H9 (cell line): ENCODE data around the gene KIF26A. TPM values are rescaled to one million over a fixed set of nuclear protein-coding genes. Genes with fewer than 3 reads are reported as not detected.
A peak's percentile ranks its signal among the peaks of the same experiment; 100 is the strongest.

Source experiments
- DNase-seq: peaks from one replicate; pipeline ENCODE4 v3.0.0-alpha.2; 2017
- H2AFZ ChIP-seq: one replicate; pipeline ENCODE4 v1.6.1; 2013; ENCODE audit warnings: mild to moderate bottlenecking, low read length, control low read depth, moderate library complexity
- H2AK5ac ChIP-seq: 2 replicates; pipeline ENCODE4 v1.6.1; 2013; ENCODE audit warnings: low read length, control low read depth, mixed read lengths; ENCODE audit not compliant: insufficient read length
- H2BK120ac ChIP-seq: one replicate; pipeline ENCODE4 v1.6.1; 2013; ENCODE audit warnings: low read depth, mild to moderate bottlenecking, low read length, control low read depth, inconsistent platforms; ENCODE audit not compliant: poor library complexity, severe bottlenecking
- H2BK12ac ChIP-seq: 2 replicates; pipeline ENCODE4 v1.6.1; 2013; ENCODE audit warnings: low read length, control low read depth, mixed read lengths, low read depth; ENCODE audit not compliant: insufficient read length
- H2BK15ac ChIP-seq: 2 replicates; pipeline ENCODE4 v1.6.1; 2013; ENCODE audit warnings: low read depth, low read length, control low read depth
- H2BK20ac ChIP-seq: one replicate; pipeline ENCODE4 v1.6.1; 2013; ENCODE audit warnings: low read depth, mild to moderate bottlenecking, low read length, control low read depth, inconsistent platforms; ENCODE audit not compliant: poor library complexity, severe bottlenecking
- H2BK5ac ChIP-seq: 2 replicates; pipeline ENCODE4 v1.6.1; 2013; ENCODE audit warnings: low read length, control low read depth, mixed read lengths; ENCODE audit not compliant: insufficient read length
- H3K14ac ChIP-seq: 2 replicates; pipeline ENCODE4 v1.6.1; 2013; ENCODE audit warnings: low read length, control low read depth; ENCODE audit not compliant: insufficient read depth
- H3K18ac ChIP-seq: 2 replicates; pipeline ENCODE4 v1.6.1; 2013; ENCODE audit warnings: low read depth, mild to moderate bottlenecking, mixed read lengths, low read length, control low read depth; ENCODE audit not compliant: insufficient read length
- H3K23ac ChIP-seq: 2 replicates; pipeline ENCODE4 v1.6.1; 2013; ENCODE audit warnings: low read length, control low read depth, mixed read lengths, low read depth; ENCODE audit not compliant: insufficient read length
- H3K23me2 ChIP-seq: 2 replicates; pipeline ENCODE4 v1.6.1; 2013; ENCODE audit warnings: low read depth, mild to moderate bottlenecking, mixed read lengths, low read length, control low read depth; ENCODE audit not compliant: insufficient read length, poor library complexity, severe bottlenecking
- H3K27ac ChIP-seq: 2 replicates; pipeline ENCODE4 v1.5.1; 2013; ENCODE audit warnings: low read length, control low read depth, mixed read lengths, low read depth; ENCODE audit not compliant: insufficient read length
- H3K27me3 ChIP-seq: 2 replicates; pipeline ENCODE4 v1.6.1; 2013; ENCODE audit warnings: low read length, control low read depth, inconsistent platforms; ENCODE audit not compliant: insufficient read depth
- H3K4ac ChIP-seq: 2 replicates; pipeline ENCODE4 v1.6.1; 2013; ENCODE audit warnings: low read depth, mild to moderate bottlenecking, control low read depth, inconsistent platforms, low read length, moderate library complexity
- H3K4me1 ChIP-seq: 2 replicates; pipeline ENCODE4 v1.6.1; 2013; ENCODE audit warnings: low read length, control low read depth, inconsistent platforms; ENCODE audit not compliant: insufficient read depth
- H3K4me2 ChIP-seq: 2 replicates; pipeline ENCODE4 v1.6.1; 2013; ENCODE audit warnings: low read length, control low read depth, mixed read lengths; ENCODE audit not compliant: insufficient read length, insufficient read depth
- H3K56ac ChIP-seq: 2 replicates; pipeline ENCODE4 v1.6.1; 2013; ENCODE audit warnings: low read depth, mild to moderate bottlenecking, mixed read lengths, low read length, control low read depth; ENCODE audit not compliant: insufficient read length
- H3K79me1 ChIP-seq: 2 replicates; pipeline ENCODE4 v1.6.1; 2013; ENCODE audit warnings: low read depth, mild to moderate bottlenecking, moderate library complexity, low read length, control low read depth, inconsistent platforms; ENCODE audit not compliant: insufficient read depth, poor library complexity, severe bottlenecking
- H3K79me2 ChIP-seq: 2 replicates; pipeline ENCODE4 v1.6.1; 2013; ENCODE audit warnings: low read length, control low read depth, inconsistent platforms; ENCODE audit not compliant: insufficient read depth
- H3K9ac ChIP-seq: 2 replicates; pipeline ENCODE4 v1.6.1; 2013; ENCODE audit warnings: low read length, control low read depth, mixed read lengths; ENCODE audit not compliant: insufficient read length; ENCODE audit errors: extremely low read depth
- H3K9me3 ChIP-seq: one replicate; pipeline ENCODE4 v1.6.1; 2013; ENCODE audit warnings: low read depth, low read length, inconsistent platforms; ENCODE audit not compliant: control insufficient read depth
- H3T11ph ChIP-seq: one replicate; pipeline ENCODE4 v1.6.1; 2013; ENCODE audit warnings: mild to moderate bottlenecking, low read length, control low read depth, inconsistent platforms
- H4K20me1 ChIP-seq: one replicate; pipeline ENCODE4 v1.6.1; 2013; ENCODE audit not compliant: control insufficient read depth, insufficient read length, insufficient read depth
- H4K5ac ChIP-seq: 2 replicates; pipeline ENCODE4 v1.6.1; 2013; ENCODE audit warnings: low read depth, mild to moderate bottlenecking, mixed read lengths, low read length, control low read depth; ENCODE audit not compliant: insufficient read length
- H4K8ac ChIP-seq: replicated peaks from 2 replicates; pipeline ENCODE4 v1.6.1; 2013; ENCODE audit warnings: low read length, control low read depth, mixed read lengths, low read depth; ENCODE audit not compliant: insufficient read length
- H4K91ac ChIP-seq: 2 replicates; pipeline ENCODE4 v1.6.1; 2013; ENCODE audit warnings: low read depth, mild to moderate bottlenecking, moderate library complexity, mixed read lengths, low read length, control low read depth; ENCODE audit not compliant: insufficient read length
- H3K27ac Mint-ChIP-seq, 3 experiments: 2 replicates in 2 of 3; 3 replicates in 1 of 3; pipeline ENCODE4 v1.8.0; 2020 to 2021; ENCODE audit warnings: mixed read lengths in 3 of 3, mild to moderate bottlenecking in 1 of 3, moderate library complexity in 1 of 3
- H3K27me3 Mint-ChIP-seq: 2 replicates; pipeline ENCODE4 v1.8.0; 2021; ENCODE audit warnings: low read depth, mild to moderate bottlenecking, moderate library complexity, mixed read lengths
- H3K36me3 Mint-ChIP-seq, 3 experiments: 2 replicates in 2 of 3; 3 replicates in 1 of 3; pipeline ENCODE4 v1.8.0; 2020 to 2021; ENCODE audit warnings: low read depth in 3 of 3, mixed read lengths in 3 of 3; ENCODE audit not compliant: insufficient read depth in 1 of 3
- H3K4me1 Mint-ChIP-seq, 2 experiments: 2 replicates each; pipeline ENCODE4 v1.8.0; 2020; ENCODE audit warnings: mixed read lengths in 2 of 2
- H3K4me3 Mint-ChIP-seq, 2 experiments: 2 replicates in 1 of 2; 3 replicates in 1 of 2; pipeline ENCODE4 v1.8.0; 2020 to 2021; ENCODE audit warnings: mild to moderate bottlenecking in 2 of 2, mixed read lengths in 2 of 2, moderate library complexity in 1 of 2
- H3K9me3 Mint-ChIP-seq, 2 experiments: 2 replicates in 1 of 2; 3 replicates in 1 of 2; pipeline ENCODE4 v1.8.0; 2020; ENCODE audit warnings: mild to moderate bottlenecking in 2 of 2, mixed read lengths in 2 of 2, moderate library complexity in 1 of 2
- WGBS: extraction: QIAGEN DNeasy Blood & Tissue Kit; methylation state at CpG from one replicate; pipeline ENCODE4 v1.1.7; 2013; ENCODE audit warnings: missing lambda C conversion rate, low lambda C conversion rate, mixed read lengths; ENCODE audit not compliant: insufficient read length; ENCODE audit errors: extremely low coverage; 5-methylcytosine and 5-hydroxymethylcytosine counted together
- total RNA-seq: library from RNA; stranded (reverse); gene quantifications from 2 replicates; pipeline ENCODE4 v1.2.1, GENCODE V29; 2021
- TF ChIP-seq, protein P1 (sequence below): fragments of 200-600 bp; sonication (generic); conservative IDR thresholded peaks from 3 replicates; pipeline ENCODE4 v1.8.0; 2021; ENCODE audit warnings: antibody characterized with exemption, mild to moderate bottlenecking

KIF26A gene
- total RNA-seq, 1 experiment from 2014 or later, result 44.2 TPM

- no CpG with 5 or more reads among the region's 14 CpGs for WGBS
- Histone ChIP-seq H2AK5ac (no peak overlapping the region), H3K4me2 (no peak overlapping the region), H3K9me3 (no peaks in the 10 kb centered on the region), H4K91ac (no peak overlapping the region), H3K79me1 (no peaks in the 10 kb centered on the region), H2BK12ac (no peak overlapping the region), H4K20me1 (no peaks in the 10 kb centered on the region), H3K4me1 (no peaks in the 10 kb centered on the region; the same call in 1 of the 2 replicates), H2AFZ (no peak overlapping the region), H3K4ac (no peak overlapping the region), H2BK20ac (no peak overlapping the region), H4K8ac (no peak overlapping the region), H3K23me2 (no peaks in the 10 kb centered on the region), H3K56ac (no peak overlapping the region), H3K79me2 (no peaks in the 10 kb centered on the region), H4K5ac (no peak overlapping the region), H3K9ac (no peak overlapping the region), H2BK15ac (no peak overlapping the region), H2BK5ac (no peak overlapping the region), H2BK120ac (no peak overlapping the region), H3K27ac (no peak overlapping the region), H3T11ph (no peak overlapping the region), H3K14ac (no peak overlapping the region), H3K27me3 (no peaks in the 10 kb centered on the region), H3K23ac (no peak overlapping the region), H3K18ac (peak overlapping the region; percentile 24)
- Mint-ChIP-seq H3K36me3 (no peaks in the 10 kb centered on the region), H3K27ac (no peak overlapping the region), H3K4me3 (no peak overlapping the region), H3K27me3 (no peaks in the 10 kb centered on the region), H3K9me3 (no peaks in the 10 kb centered on the region; a peak in 2 of 5 replicates), H3K4me1 (peaks cover 22 to 51% of the 10 kb centered on the region in 2 experiments)
- TF ChIP-seq, protein P1, sequence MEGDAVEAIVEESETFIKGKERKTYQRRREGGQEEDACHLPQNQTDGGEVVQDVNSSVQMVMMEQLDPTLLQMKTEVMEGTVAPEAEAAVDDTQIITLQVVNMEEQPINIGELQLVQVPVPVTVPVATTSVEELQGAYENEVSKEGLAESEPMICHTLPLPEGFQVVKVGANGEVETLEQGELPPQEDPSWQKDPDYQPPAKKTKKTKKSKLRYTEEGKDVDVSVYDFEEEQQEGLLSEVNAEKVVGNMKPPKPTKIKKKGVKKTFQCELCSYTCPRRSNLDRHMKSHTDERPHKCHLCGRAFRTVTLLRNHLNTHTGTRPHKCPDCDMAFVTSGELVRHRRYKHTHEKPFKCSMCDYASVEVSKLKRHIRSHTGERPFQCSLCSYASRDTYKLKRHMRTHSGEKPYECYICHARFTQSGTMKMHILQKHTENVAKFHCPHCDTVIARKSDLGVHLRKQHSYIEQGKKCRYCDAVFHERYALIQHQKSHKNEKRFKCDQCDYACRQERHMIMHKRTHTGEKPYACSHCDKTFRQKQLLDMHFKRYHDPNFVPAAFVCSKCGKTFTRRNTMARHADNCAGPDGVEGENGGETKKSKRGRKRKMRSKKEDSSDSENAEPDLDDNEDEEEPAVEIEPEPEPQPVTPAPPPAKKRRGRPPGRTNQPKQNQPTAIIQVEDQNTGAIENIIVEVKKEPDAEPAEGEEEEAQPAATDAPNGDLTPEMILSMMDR, result no peak
- DNase-seq, result no peak
Measured at GRCh38 chr14:104221071-104221625, 82.8 kb downstream of the KIF26A start.
